A549 treated with CpdA at 1 μM for 4 hours (cell line): ENCODE measurements around the gene RAC2. TPM values are rescaled to one million over a fixed set of nuclear protein-coding genes. Genes with fewer than 3 reads are reported as not detected.

ENCODE experiments used
- total RNA-seq: library from RNA; stranded (reverse); fragments of 200-300 nt; extraction: Qiagen RNA extraction; gene quantifications from 5 replicates; pipeline ENCODE4 v1.2.3, GENCODE V29; 2022; ENCODE audit warnings: low read depth

RAC2 gene
- total RNA-seq = 0.11 to 0.27 TPM (median 0.25 TPM) in 4 of 5 replicates, not detected in the other

DNA sequence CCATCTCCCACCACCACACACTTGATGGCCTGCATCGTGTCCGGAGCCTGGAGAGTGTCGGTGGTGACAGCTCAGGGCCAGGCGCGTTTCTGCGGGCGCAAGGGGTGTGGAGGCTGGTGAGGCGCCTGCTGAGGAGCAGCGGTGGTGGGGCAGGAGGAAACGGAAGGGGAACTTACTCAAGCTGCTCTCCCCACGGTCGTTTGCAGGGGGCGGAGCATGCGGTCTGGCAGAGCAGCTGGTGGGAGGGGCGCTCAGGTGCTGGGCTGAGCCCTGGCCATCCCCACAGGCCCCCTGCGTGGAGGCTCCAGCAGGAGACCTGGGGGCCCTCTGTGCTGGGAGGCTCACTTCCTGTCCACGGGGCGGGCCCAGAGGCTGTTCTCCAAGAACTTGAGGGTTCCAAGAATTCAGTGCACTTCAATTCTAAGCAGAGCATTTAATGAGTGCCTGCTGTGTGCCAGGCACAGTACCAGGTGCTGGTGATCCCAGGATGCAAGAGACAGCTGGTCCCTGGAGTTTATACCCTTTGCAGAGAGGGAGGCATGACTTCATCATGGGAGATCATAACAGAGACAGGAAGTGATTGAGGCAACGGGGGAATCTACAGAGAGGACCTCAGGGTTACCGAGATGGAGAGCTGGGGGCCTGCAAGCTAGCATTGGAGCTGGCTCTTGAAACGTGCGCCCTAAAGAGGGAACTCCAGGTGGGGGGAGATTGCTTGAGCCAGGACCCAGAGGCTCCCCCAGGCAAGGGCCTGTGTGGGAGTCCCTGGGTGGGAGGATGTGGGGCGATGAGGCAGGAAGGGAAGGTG is at the start of gene RAC2:
RAC2 (minus strand) TSS at position 156 of the 808 bp plus-strand sequence; CDS start at position 35, 121 bp downstream.

DNA sequence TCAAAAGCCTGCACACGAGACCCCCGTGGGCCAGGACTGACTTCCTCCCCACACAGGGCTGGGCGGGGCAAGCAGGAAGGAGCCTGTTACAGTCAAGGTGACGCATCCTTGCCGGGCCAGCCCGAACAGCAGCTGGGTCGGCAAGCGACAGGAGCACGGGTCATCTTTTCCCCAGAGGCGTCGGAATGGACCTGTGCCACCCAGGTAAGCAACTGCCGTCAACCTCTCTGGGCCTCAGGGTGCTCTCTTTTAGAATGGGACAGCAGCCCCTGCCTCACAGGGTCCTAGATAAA is 38.3 kb upstream of the RAC2 start, which contains the start of gene CYTH4:
CYTH4 (plus strand) TSS at position 124 of the 293 bp plus-strand sequence; CDS start at position 186, 62 bp downstream.

GRCh38 chr22:37212174-37212906 is 31.7 kb downstream of the RAC2 start, which contains the start of gene SSTR3:
SSTR3 (minus strand) TSS chr22:37212477; CDS start chr22:37207803, 4,674 bp downstream.

DNA sequence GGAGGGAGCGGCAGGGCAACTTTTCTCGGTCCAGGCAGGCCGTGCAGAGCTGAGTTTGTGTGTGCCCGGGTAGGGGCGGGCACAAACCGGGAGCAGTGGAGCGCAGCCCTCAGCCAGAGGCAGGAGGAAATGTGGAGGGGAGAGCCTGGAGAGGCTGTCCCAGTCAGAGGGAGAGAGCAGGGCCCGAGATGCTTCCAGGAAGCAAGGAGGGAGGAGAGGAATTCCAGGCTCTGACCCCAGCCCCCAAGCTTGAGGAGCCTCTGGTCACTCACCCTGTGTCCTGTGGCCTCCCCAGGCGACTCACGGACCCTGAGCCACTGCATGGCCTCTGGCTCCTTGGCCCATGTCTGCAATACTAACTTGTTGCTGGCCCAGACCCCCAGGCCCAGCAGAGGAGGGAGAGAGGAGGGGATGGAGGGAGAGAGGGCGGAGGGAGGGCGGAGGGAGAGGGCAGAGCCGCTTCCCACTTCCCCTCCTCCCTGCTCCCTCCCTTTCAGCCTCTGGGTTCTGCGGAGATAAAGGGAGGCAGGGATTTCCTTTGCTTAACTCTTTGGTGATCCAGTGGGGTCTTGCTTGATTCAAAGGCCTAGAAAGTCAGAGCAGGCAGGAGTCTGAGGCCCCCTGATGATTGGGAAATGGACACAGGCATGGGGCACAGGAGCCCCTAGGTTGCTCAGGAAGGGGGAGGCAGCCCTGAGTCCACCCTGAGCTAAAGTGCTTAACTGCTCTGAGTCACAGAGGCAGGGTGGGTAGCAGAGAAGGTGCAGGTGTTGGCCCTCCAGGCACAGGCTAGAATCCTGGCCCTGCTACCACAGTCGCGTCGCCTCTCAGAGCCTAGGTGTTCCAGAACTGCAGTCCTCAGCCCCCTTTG is 55.9 kb downstream of the RAC2 start, which contains the start of gene C1QTNF6:
C1QTNF6 (minus strand) TSS at position 357 of the 871 bp plus-strand sequence; CDS start at position 323, 34 bp downstream.

Other genes starting within 250 kb of the RAC2 start
- 38.2 to 52.2 TPM (median 50.0 TPM) in 5 replicates for gene TST, start 224.8 kb downstream of the RAC2 start, total RNA-seq
- 36.7 to 74.6 TPM (median 65.0 TPM) in 5 replicates for gene MPST, start 224.5 kb downstream of the RAC2 start, total RNA-seq
- 16.2 to 26.3 TPM (median 22.8 TPM) in 5 replicates for gene KCTD17, start 192.5 kb downstream of the RAC2 start, total RNA-seq
- gene TMPRSS6, start 134.6 kb downstream of the RAC2 start, total RNA-seq = 0.12 TPM in 1 of 5 replicates, not detected in the others
- gene IL2RB, start 94.4 kb downstream of the RAC2 start, total RNA-seq = 0.06 to 0.48 TPM in 2 of 5 replicates, not detected in the others
- 7.9 to 13.0 TPM (median 11.2 TPM) in 5 replicates for gene C1QTNF6, start 56.0 kb downstream of the RAC2 start, total RNA-seq
- not detected in 5 replicates for gene SSTR3, start 31.8 kb downstream of the RAC2 start, total RNA-seq
- 0.82 to 1.2 TPM (median 1.0 TPM) in 5 replicates for gene CYTH4, start 38.2 kb upstream of the RAC2 start, total RNA-seq
- 5.8 to 9.0 TPM (median 8.2 TPM) in 5 replicates for gene ELFN2, start 183.2 kb upstream of the RAC2 start, total RNA-seq
- 1.5 to 3.2 TPM (median 2.5 TPM) in 5 replicates for gene MFNG, start 242.1 kb upstream of the RAC2 start, total RNA-seq